CD14-positive monocyte (primary cell): ENCODE data around the gene TDRD9. TPM values are rescaled to one million over a fixed set of nuclear protein-coding genes. Genes with fewer than 3 reads are reported as not detected.
"Not testable (repeated sequence)": the region's sequence is repeated elsewhere in the genome, so short reads cannot be mapped to it uniquely, and the experiment has no call there.

ENCODE experiments used
- DNase-seq, 3 donors: peaks; one replicate each; pipeline ENCODE4 v3.0.0-alpha.2; 2011 to 2022
- H2AFZ ChIP-seq: 2 replicates; pipeline ENCODE4 v1.6.0; 2012; ENCODE audit warnings: mild to moderate bottlenecking, low read depth, low read length, inconsistent platforms; ENCODE audit not compliant: insufficient read depth, poor library complexity, severe bottlenecking
- H3K27ac ChIP-seq, 2 donors: 1 replicate in 1 of 2; 2 replicates in 1 of 2; pipeline ENCODE4 v1.5.1; 2012 to 2013; ENCODE audit warnings: low read length in 2 of 2, control low read depth in 1 of 2, inconsistent platforms in 1 of 2, low read depth in 1 of 2, mild to moderate bottlenecking in 1 of 2
- H3K27me3 ChIP-seq, 2 donors: one replicate each; pipeline versions ENCODE4 v1.6.0 to v1.6.1; 2011 to 2013; ENCODE audit warnings: low read length in 2 of 2; ENCODE audit not compliant: control insufficient read depth in 2 of 2, insufficient read depth in 2 of 2
- H3K36me3 ChIP-seq, 2 donors: replicated peaks in 1 of 2; 1 replicate in 1 of 2; 2 replicates in 1 of 2; pipeline versions ENCODE4 v1.5.1 to v1.6.1; 2012 to 2013; ENCODE audit warnings: low read length in 2 of 2, control low read depth in 1 of 2, inconsistent platforms in 1 of 2, mild to moderate bottlenecking in 1 of 2; ENCODE audit not compliant: insufficient read depth in 2 of 2, control insufficient read depth in 1 of 2
- H3K4me1 ChIP-seq, 2 donors: 1 replicate in 1 of 2; 2 replicates in 1 of 2; pipeline versions ENCODE4 v1.5.1 to v1.6.1; 2012 to 2013; ENCODE audit warnings: low read length in 2 of 2, control low read depth in 1 of 2, inconsistent platforms in 1 of 2, mild to moderate bottlenecking in 1 of 2, moderate library complexity in 1 of 2; ENCODE audit not compliant: insufficient read depth in 2 of 2, control insufficient read depth in 1 of 2
- H3K4me2 ChIP-seq: replicated peaks from 2 replicates; pipeline ENCODE3; 2012; ENCODE audit warnings: low read length, moderate library complexity, mild to moderate bottlenecking; ENCODE audit not compliant: poor library complexity, severe bottlenecking; ENCODE audit errors: extremely low read depth
- H3K4me3 ChIP-seq, 3 experiments: fragments of 200-600 bp in 1 of 3; sonication (generic) in 1 of 3; replicated peaks in 1 of 3; 1 replicate in 2 of 3; 2 replicates in 1 of 3; pipeline ENCODE4 v1.5.1; 2011 to 2013; ENCODE audit warnings: low read length in 3 of 3, mild to moderate bottlenecking in 3 of 3, control low read depth in 2 of 3, low read depth in 2 of 3, inconsistent platforms in 1 of 3, moderate library complexity in 1 of 3
- H3K79me2 ChIP-seq: 2 replicates; pipeline ENCODE4 v1.6.0; 2012; ENCODE audit warnings: mild to moderate bottlenecking, control low read depth, inconsistent platforms, low read length, moderate library complexity; ENCODE audit not compliant: insufficient read depth
- H3K9ac ChIP-seq: 2 replicates; pipeline ENCODE4 v1.6.0; 2017; ENCODE audit warnings: low read length, mild to moderate bottlenecking; ENCODE audit not compliant: insufficient read depth, poor library complexity, severe bottlenecking
- H3K9me3 ChIP-seq, 2 donors: replicated peaks in 1 of 2; 1 replicate in 1 of 2; 2 replicates in 1 of 2; pipeline versions ENCODE4 v1.5.1 to v1.6.1; 2012 to 2013; ENCODE audit warnings: low read length in 2 of 2, control low read depth in 1 of 2; ENCODE audit not compliant: control insufficient read depth in 1 of 2, insufficient read depth in 1 of 2
- H4K20me1 ChIP-seq: 2 replicates; pipeline ENCODE4 v1.6.0; 2012; ENCODE audit warnings: mild to moderate bottlenecking, low read length, control low read depth, moderate library complexity; ENCODE audit not compliant: insufficient read depth
- H3K27ac Mint-ChIP-seq, 7 donors: one replicate each; pipeline ENCODE4 v1.8.0; 2020; ENCODE audit warnings: mild to moderate bottlenecking in 7 of 7, mixed read lengths in 7 of 7, moderate library complexity in 6 of 7, inconsistent platforms in 2 of 7
- H3K27me3 Mint-ChIP-seq, 3 donors: one replicate each; pipeline ENCODE4 v1.8.0; 2021 to 2022; ENCODE audit warnings: low read depth in 3 of 3, mild to moderate bottlenecking in 3 of 3, mixed read lengths in 3 of 3, moderate library complexity in 3 of 3, inconsistent platforms in 1 of 3
- H3K36me3 Mint-ChIP-seq, 2 donors: one replicate each; pipeline ENCODE4 v1.8.0; 2020; ENCODE audit warnings: mixed read lengths in 2 of 2, inconsistent platforms in 1 of 2, mild to moderate bottlenecking in 1 of 2
- H3K4me1 Mint-ChIP-seq: one replicate; pipeline ENCODE4 v1.8.0; 2020; ENCODE audit warnings: mild to moderate bottlenecking, mixed read lengths
- H3K4me3 Mint-ChIP-seq, 2 donors: one replicate each; pipeline ENCODE4 v1.8.0; 2020; ENCODE audit warnings: mild to moderate bottlenecking in 2 of 2, mixed read lengths in 2 of 2, moderate library complexity in 1 of 2
- H3K9me3 Mint-ChIP-seq, 7 donors: one replicate each; pipeline ENCODE4 v1.8.0; 2020 to 2022; ENCODE audit warnings: mixed read lengths in 7 of 7, mild to moderate bottlenecking in 6 of 7, moderate library complexity in 6 of 7, inconsistent platforms in 2 of 7
- CTCF ChIP-seq: fragments of 200-600 bp; IDR thresholded peaks from one replicate; pipeline ENCODE4 v1.8.0; 2022; ENCODE audit warnings: antibody characterized with exemption, mild to moderate bottlenecking
- WGBS: methylation state at CpG from one replicate; pipeline ENCODE4 v1.1.5; 2013; ENCODE audit warnings: missing lambda C conversion rate; ENCODE audit not compliant: insufficient coverage; 5-methylcytosine and 5-hydroxymethylcytosine counted together
- intact Hi-C, 2 donors: fragments of 100-400 bp; cut with micrococcal nuclease; formaldehyde crosslinking; loops; one replicate each; pipeline versions ENCODE4 v1.15.0 to v1.15.1; 2023
- polyA plus RNA-seq, 3 donors: library from polyadenylated mRNA; depleted of rRNA in 1 of 3; unstranded in 2 of 3; stranded (reverse) in 1 of 3; fragments of 300-500 nt in 2 of 3; fragments of >200 nt in 1 of 3; fragmentation: Illumina TruSeq in 2 of 3; gene quantifications; 1 replicate in 2 of 3; 2 replicates in 1 of 3; pipeline ENCODE4 v1.2.3, GENCODE V29; 2012 to 2021

Gene TDRD9
- polyA plus RNA-seq, 3 donors, result 7.6 to 12.1 (median 11.8) TPM

DNA sequence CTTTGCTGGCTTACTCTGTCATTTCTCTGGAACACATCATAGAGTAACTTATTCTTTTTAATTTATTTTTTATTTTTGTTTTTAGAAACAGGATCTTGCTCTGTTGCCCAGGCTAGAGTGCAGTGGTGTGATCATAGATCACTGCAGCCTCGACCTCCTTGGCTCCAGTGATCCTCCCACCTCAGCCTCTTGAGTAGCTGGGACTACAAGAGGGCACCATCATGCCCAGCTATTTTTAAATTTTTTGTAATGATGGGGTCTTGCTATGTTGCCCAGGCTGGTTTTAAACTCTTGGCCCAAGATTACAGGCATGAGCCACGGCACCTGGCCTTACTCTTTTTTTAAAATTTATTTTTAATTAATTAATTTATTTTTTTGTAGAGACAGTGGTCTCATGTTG is 46.3 kb downstream of the TDRD9 start:
- peak overlapping the region in 1 of 7 donors; percentile 85 for H3K27ac Mint-ChIP-seq
- H3K9me3 ChIP-seq, result no peaks in the 10 kb centered on the region
- H3K4me3 Mint-ChIP-seq, result no peak overlapping the region
- H4K20me1 ChIP-seq, result no peaks in the 10 kb centered on the region
- no peaks in the 10 kb centered on the region for H3K27me3 ChIP-seq
- no peaks in the 10 kb centered on the region for H3K4me1 Mint-ChIP-seq
- no peak overlapping the region for H3K4me3 ChIP-seq
- H3K79me2 ChIP-seq, result no peaks in the 10 kb centered on the region
- H3K36me3 Mint-ChIP-seq, result peaks cover 52 to 74% of the 10 kb centered on the region in 2 donors
- H3K4me1 ChIP-seq, result no peaks in the 10 kb centered on the region
- no peak for DNase-seq
- H3K9me3 Mint-ChIP-seq, result no peaks in the 10 kb centered on the region
- no peak overlapping the region for H3K4me2 ChIP-seq
- peaks cover 0 to 2% (median 0%) of the 10 kb centered on the region in 3 donors for H3K27me3 Mint-ChIP-seq
- intact Hi-C loops, result no loop called here
- peaks cover 0 to 73% of the 10 kb centered on the region in 2 donors for H3K36me3 ChIP-seq
- no peak for TF ChIP-seq CTCF
- no CpG with 5 or more reads among the region's 2 CpGs for WGBS
- no peak overlapping the region for H2AFZ ChIP-seq
- no peak overlapping the region for H3K9ac ChIP-seq
- H3K27ac ChIP-seq, result no peak overlapping the region

DNA sequence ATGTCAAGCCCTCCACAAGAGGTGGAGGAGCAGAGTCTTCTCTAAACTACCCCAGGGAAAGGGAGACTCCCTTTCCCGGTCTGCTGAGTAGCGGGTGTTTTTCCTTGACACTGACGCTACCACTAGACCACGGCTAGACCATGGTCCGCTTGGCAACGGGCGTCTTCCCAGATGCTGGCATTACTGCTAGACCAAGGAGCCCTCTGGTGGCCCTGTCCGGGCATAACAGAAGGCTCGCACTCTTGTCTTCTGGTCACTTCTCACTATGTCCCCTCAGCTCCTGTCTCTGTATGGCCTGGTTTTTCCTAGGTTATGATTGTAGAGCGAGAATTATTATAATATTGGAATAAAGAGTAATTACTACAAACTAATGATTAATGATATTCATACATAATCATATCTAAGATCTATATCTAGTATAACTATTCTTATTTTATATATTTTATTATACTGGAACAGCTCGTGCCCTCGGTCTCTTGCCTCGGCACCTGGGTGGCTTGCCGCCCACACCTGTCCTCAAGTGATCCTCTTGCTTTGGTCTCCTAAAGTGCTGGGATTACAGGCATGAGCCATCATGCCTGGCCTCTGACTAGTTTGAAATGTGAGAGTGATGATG is 52.5 kb downstream of the TDRD9 start:
- H2AFZ ChIP-seq, H3K9ac ChIP-seq, H3K4me2 ChIP-seq, H3K27ac ChIP-seq, H3K27me3 Mint-ChIP-seq, H3K9me3 ChIP-seq, H3K27me3 ChIP-seq, H3K4me3 ChIP-seq, H3K4me1 Mint-ChIP-seq, H3K79me2 ChIP-seq, H3K4me3 Mint-ChIP-seq, H3K4me1 ChIP-seq, H3K27ac Mint-ChIP-seq, H4K20me1 ChIP-seq: not testable (repeated sequence)
- DNase-seq, result peak in 2 of 3 donors; percentile 12
- H3K9me3 Mint-ChIP-seq, result peaks cover 0 to 12% (median 6%) of the 10 kb centered on the region in 7 donors
- WGBS, result 92% methylated on average over 4 of the region's 14 CpGs
- TF ChIP-seq CTCF, result peak; percentile 82
- H3K36me3 Mint-ChIP-seq, result peaks cover 54 to 88% of the 10 kb centered on the region in 2 donors
- intact Hi-C loops, result loop anchor here (2.0 to 5.0 kb wide), 3 partner anchors 78 to 173 kb away; no protein-coding TSS in a partner anchor
- peaks cover 3 to 49% of the 10 kb centered on the region in 2 donors for H3K36me3 ChIP-seq
